IMR-90 (cell line): Measurements from ENCODE around the gene PRSS3. TPM values are rescaled to one million over a fixed set of nuclear protein-coding genes. Genes with fewer than 3 reads are reported as not detected.

ENCODE experiments used
- ATAC-seq: fragments of 200-7000 bp; cut with Tn5 transposase; 2 replicates; pipeline ENCODE4 v1.9.1; 2020; ENCODE audit warnings: low read depth, mild to moderate bottlenecking, moderate library complexity
- BruUV-seq: library from RNA; stranded (reverse); fragments of 400-500 nt; replicated peaks from 2 replicates; lab custom pipeline; 2021; lab: Mats Ljungman, UMichigan
- CTCF ChIA-PET: fragments of 300-600 bp; formaldehyde crosslinking; extraction: SDS; loops from one replicate; lab custom pipeline; 2021; ENCODE audit warnings: antibody characterized with exemption; lab: Yijun Ruan, JAX
- POLR2A ChIA-PET: fragments of 300-600 bp; sonication (Branson Sonifier 250); formaldehyde crosslinking; loops from one replicate; lab custom pipeline; 2022; ENCODE audit warnings: antibody characterized with exemption; ENCODE audit not compliant: unreplicated experiment; lab: Charles Lee
- DNase-seq: peaks from one replicate; pipeline ENCODE4 v3.0.0; 2013
- H2AFZ ChIP-seq: replicated peaks from 2 replicates; pipeline ENCODE3; 2013; ENCODE audit warnings: low read length, mild to moderate bottlenecking; ENCODE audit not compliant: poor library complexity
- H2AK5ac ChIP-seq: 2 replicates; pipeline ENCODE4 v1.6.1; 2013; ENCODE audit warnings: low read depth, low read length, inconsistent platforms
- H2AK9ac ChIP-seq: replicated peaks from 2 replicates; pipeline ENCODE3; 2013; ENCODE audit warnings: mild to moderate bottlenecking, low read depth, low read length, moderate library complexity; ENCODE audit not compliant: poor library complexity
- H2BK120ac ChIP-seq: 2 replicates; pipeline ENCODE4 v1.6.1; 2013; ENCODE audit warnings: low read depth, low read length, inconsistent platforms
- H2BK15ac ChIP-seq: 3 replicates; pipeline ENCODE4 v1.6.1; 2013; ENCODE audit warnings: low read depth, low read length, inconsistent platforms
- H2BK20ac ChIP-seq: 2 replicates; pipeline ENCODE4 v1.6.1; 2013; ENCODE audit warnings: low read depth, mild to moderate bottlenecking, inconsistent platforms, low read length, moderate library complexity
- H2BK5ac ChIP-seq: 2 replicates; pipeline ENCODE4 v1.6.1; 2013; ENCODE audit warnings: mild to moderate bottlenecking, low read depth, low read length, inconsistent platforms; ENCODE audit not compliant: poor library complexity, severe bottlenecking
- H3K14ac ChIP-seq: replicated peaks from 2 replicates; pipeline ENCODE4 v1.6.1; 2013; ENCODE audit warnings: low read depth, low read length, inconsistent platforms
- H3K18ac ChIP-seq: 2 replicates; pipeline ENCODE4 v1.6.1; 2013; ENCODE audit warnings: low read depth, low read length, control low read depth
- H3K23ac ChIP-seq: 2 replicates; pipeline ENCODE4 v1.6.1; 2013; ENCODE audit warnings: low read depth, low read length, inconsistent platforms
- H3K27ac ChIP-seq: 2 replicates; pipeline ENCODE4 v1.5.1; 2013; ENCODE audit warnings: mild to moderate bottlenecking, control low read depth, low read length; ENCODE audit not compliant: insufficient read depth
- H3K27me3 ChIP-seq: 2 replicates; pipeline ENCODE4 v1.6.1; 2013; ENCODE audit warnings: low read length; ENCODE audit not compliant: control insufficient read depth, insufficient read depth
- H3K36me3 ChIP-seq: 2 replicates; pipeline ENCODE4 v1.6.1; 2013; ENCODE audit warnings: low read length, mixed read lengths; ENCODE audit not compliant: control insufficient read depth, insufficient read depth
- H3K4ac ChIP-seq: 2 replicates; pipeline ENCODE4 v1.6.1; 2013; ENCODE audit warnings: low read depth, low read length, inconsistent platforms
- H3K4me1 ChIP-seq: 2 replicates; pipeline ENCODE4 v1.6.1; 2013; ENCODE audit warnings: low read length, mixed read lengths; ENCODE audit not compliant: control insufficient read depth, insufficient read depth
- H3K4me2 ChIP-seq: 2 replicates; pipeline ENCODE4 v1.6.1; 2013; ENCODE audit warnings: low read depth, mild to moderate bottlenecking, control low read depth, low read length, moderate library complexity
- H3K4me3 ChIP-seq: 2 replicates; pipeline ENCODE4 v1.5.1; 2013; ENCODE audit warnings: low read depth, mild to moderate bottlenecking, control low read depth, low read length, moderate library complexity; ENCODE audit not compliant: insufficient read depth
- H3K56ac ChIP-seq: 2 replicates; pipeline ENCODE4 v1.6.1; 2013; ENCODE audit warnings: low read length, inconsistent platforms; ENCODE audit not compliant: insufficient read depth; ENCODE audit errors: extremely low read depth
- H3K79me1 ChIP-seq, 2 experiments: 2 replicates each; pipeline ENCODE4 v1.6.1; 2013; ENCODE audit warnings: low read length in 2 of 2, inconsistent platforms in 1 of 2, low read depth in 1 of 2
- H3K9ac ChIP-seq: 2 replicates; pipeline ENCODE4 v1.6.1; 2013; ENCODE audit warnings: low read depth, low read length, control low read depth
- H3K9me1 ChIP-seq: 2 replicates; pipeline ENCODE4 v1.6.1; 2013; ENCODE audit warnings: low read length, inconsistent platforms; ENCODE audit not compliant: insufficient read depth
- H3K9me3 ChIP-seq: 2 replicates; pipeline ENCODE4 v1.6.1; 2013; ENCODE audit warnings: low read length; ENCODE audit not compliant: control insufficient read depth, insufficient read depth
- H4K20me1 ChIP-seq: 2 replicates; pipeline ENCODE4 v1.6.1; 2013; ENCODE audit warnings: low read length, inconsistent platforms; ENCODE audit not compliant: insufficient read depth
- H4K5ac ChIP-seq: 2 replicates; pipeline ENCODE4 v1.6.1; 2013; ENCODE audit warnings: mild to moderate bottlenecking, low read depth, low read length, control low read depth
- H4K8ac ChIP-seq, 2 experiments: 2 replicates each; pipeline ENCODE4 v1.6.1; 2013; ENCODE audit warnings: low read depth in 2 of 2, low read length in 2 of 2, control low read depth in 1 of 2, inconsistent platforms in 1 of 2
- H4K91ac ChIP-seq: 2 replicates; pipeline ENCODE4 v1.6.1; 2013; ENCODE audit warnings: low read depth, low read length, inconsistent platforms; ENCODE audit not compliant: insufficient read depth
- BHLHE40 ChIP-seq: fragments of 150-350 bp; IDR thresholded peaks from 2 replicates; pipeline ENCODE4 v1.6.1; 2016; ENCODE audit warnings: mild to moderate bottlenecking, low read depth, low read length
- CEBPB ChIP-seq: IDR thresholded peaks from 2 replicates; pipeline ENCODE4 v1.6.1; 2012; ENCODE audit warnings: low read depth, low read length, improper control_type of control experiment
- CHD1 ChIP-seq: IDR thresholded peaks from 2 replicates; pipeline ENCODE4 v1.6.1; 2012; ENCODE audit warnings: low read depth, low read length, improper control_type of control experiment
- FOS ChIP-seq: fragments of 150-350 bp; IDR thresholded peaks from 2 replicates; pipeline ENCODE4 v1.6.1; 2016; ENCODE audit warnings: low read depth, low read length
- MAFK ChIP-seq: IDR thresholded peaks from 2 replicates; pipeline ENCODE4 v1.6.1; 2012; ENCODE audit warnings: low read depth, low read length, improper control_type of control experiment
- MAZ ChIP-seq: IDR thresholded peaks from 2 replicates; pipeline ENCODE4 v1.6.1; 2012; ENCODE audit warnings: low read depth, mild to moderate bottlenecking, low read length, improper control_type of control experiment, moderate library complexity, borderline replicate concordance
- MXI1 ChIP-seq: IDR thresholded peaks from 2 replicates; pipeline ENCODE4 v1.6.1; 2012; ENCODE audit warnings: low read depth, mild to moderate bottlenecking, low read length, moderate library complexity, borderline replicate concordance
- NFE2L2 ChIP-seq: fragments of 150-350 bp; IDR thresholded peaks from 2 replicates; pipeline ENCODE4 v1.6.1; 2016; ENCODE audit warnings: low read depth, mild to moderate bottlenecking, low read length
- POLR2A ChIP-seq: IDR thresholded peaks from 2 replicates; pipeline ENCODE4 v1.6.1; 2012; ENCODE audit warnings: mild to moderate bottlenecking, low read depth, low read length
- RAD21 ChIP-seq: IDR thresholded peaks from 2 replicates; pipeline ENCODE4 v1.6.1; 2012; ENCODE audit warnings: low read length, improper control_type of control experiment
- RCOR1 ChIP-seq: IDR thresholded peaks from 2 replicates; pipeline ENCODE4 v1.6.1; 2012; ENCODE audit warnings: mild to moderate bottlenecking, low read length, improper control_type of control experiment; ENCODE audit not compliant: insufficient replicate concordance
- RFX5 ChIP-seq: IDR thresholded peaks from 2 replicates; pipeline ENCODE4 v1.8.0; 2012; ENCODE audit warnings: low read depth, mild to moderate bottlenecking, low read length, moderate library complexity
- SMC3 ChIP-seq: fragments of 150-350 bp; IDR thresholded peaks from 2 replicates; pipeline ENCODE4 v1.6.1; 2016; ENCODE audit warnings: low read depth, mild to moderate bottlenecking, antibody characterized with exemption, low read length, moderate library complexity
- dilution Hi-C: fragments of 300-500 bp; cut with HindIII; formaldehyde crosslinking; loops from one replicate; pipeline ENCODE4 v1.14.3; 2018; ENCODE audit warnings: low sequenced_read_pairs; ENCODE audit not compliant: unreplicated experiment
- in situ Hi-C: fragments of 300-500 bp; cut with MboI; formaldehyde crosslinking; loops from 3 replicates; pipeline ENCODE4 v1.14.3; 2019; ENCODE audit warnings: low sequenced_read_pairs, inconsistent platforms, mixed read lengths
- intact Hi-C: fragments of 100-400 bp; cut with micrococcal nuclease; formaldehyde crosslinking; loops from 2 replicates; pipeline ENCODE4 v1.10.0; 2022
- polyA plus RNA-seq, 3 experiments: library from polyadenylated mRNA; depleted of rRNA; stranded (reverse); fragments of >200 nt; gene quantifications; 2 replicates each; pipeline ENCODE4 v1.2.3, GENCODE V29; 2012; ENCODE audit warnings: low replicate concordance in 1 of 3
- total RNA-seq: library from RNA; depleted of rRNA; stranded (reverse); fragments of >200 nt; gene quantifications from 2 replicates; pipeline ENCODE4 v1.2.3, GENCODE V29; 2012
- TF ChIP-seq, protein P1 (sequence below): fragments of 150-350 bp; IDR thresholded peaks from 2 replicates; pipeline ENCODE4 v1.6.1; 2016; ENCODE audit warnings: low read depth, mild to moderate bottlenecking, low read length, moderate library complexity, borderline replicate concordance
- TF ChIP-seq, protein P2 (sequence below): conservative IDR thresholded peaks from 2 replicates; pipeline ENCODE4 v1.5.1; 2012; ENCODE audit warnings: mild to moderate bottlenecking, low read depth, low read length, improper control_type of control experiment
- TF ChIP-seq, protein P3 (sequence below): fragments of 150-350 bp; IDR thresholded peaks from 2 replicates; pipeline ENCODE4 v1.6.1; 2017; ENCODE audit warnings: mild to moderate bottlenecking, antibody characterized with exemption, low read length, low read depth

Gene PRSS3
- total and polyA plus RNA-seq, 2 of the 4 experiments (the other 2 are of a cell fraction), result 7.0 to 26.9 TPM

DNA sequence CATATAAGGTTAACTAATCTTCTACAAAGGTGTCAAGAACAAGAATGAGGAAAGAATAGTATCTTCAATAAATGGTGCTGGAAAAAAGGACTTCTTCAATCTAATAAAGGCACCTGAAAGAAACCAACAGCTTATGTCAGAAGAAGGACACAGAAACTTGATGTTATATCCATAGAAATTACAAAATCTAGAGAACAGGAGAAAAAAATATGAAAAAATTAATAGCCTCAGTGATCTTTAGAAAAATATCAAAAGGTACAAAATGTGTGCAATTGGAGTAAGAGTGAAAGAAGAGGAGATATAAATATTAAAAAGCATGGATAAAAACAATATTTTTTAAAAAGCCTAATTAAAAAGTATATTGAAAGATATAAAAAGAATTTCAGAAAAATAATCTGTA lies 18.8 kb upstream of the PRSS3 start:
- Histone ChIP-seq H3K9me1 (no peaks in the 10 kb centered on the region), H2AFZ (no peak overlapping the region), H2BK20ac (no peak overlapping the region), H2BK120ac (no peak overlapping the region), H3K79me1 (no peaks in the 10 kb centered on the region), H4K91ac (no peak overlapping the region), H3K27me3 (no peaks in the 10 kb centered on the region), H3K4me1 (no peaks in the 10 kb centered on the region), H3K56ac (no peak overlapping the region), H3K9me3 (no peaks in the 10 kb centered on the region), H2BK5ac (no peak overlapping the region), H4K5ac (no peak overlapping the region), H3K27ac (no peak overlapping the region), H2AK5ac (no peak overlapping the region), H2BK15ac (no peak overlapping the region), H3K4me2 (no peak overlapping the region), H3K9ac (no peak overlapping the region), H2AK9ac (no peak overlapping the region), H4K8ac (no peak overlapping the region), H3K4ac (no peak overlapping the region), H3K36me3 (no peaks in the 10 kb centered on the region), H3K14ac (no peak overlapping the region), H3K23ac (no peak overlapping the region), H4K20me1 (no peaks in the 10 kb centered on the region), H3K4me3 (no peak overlapping the region), H3K18ac (no peak overlapping the region)
- CTCF ChIA-PET, result no interaction called here
- DNase-seq (no peak), ATAC-seq (no peak)
- intact Hi-C loops, result no loop called here
- no TSS peak for BruUV-seq
- TF ChIP-seq, protein P1, sequence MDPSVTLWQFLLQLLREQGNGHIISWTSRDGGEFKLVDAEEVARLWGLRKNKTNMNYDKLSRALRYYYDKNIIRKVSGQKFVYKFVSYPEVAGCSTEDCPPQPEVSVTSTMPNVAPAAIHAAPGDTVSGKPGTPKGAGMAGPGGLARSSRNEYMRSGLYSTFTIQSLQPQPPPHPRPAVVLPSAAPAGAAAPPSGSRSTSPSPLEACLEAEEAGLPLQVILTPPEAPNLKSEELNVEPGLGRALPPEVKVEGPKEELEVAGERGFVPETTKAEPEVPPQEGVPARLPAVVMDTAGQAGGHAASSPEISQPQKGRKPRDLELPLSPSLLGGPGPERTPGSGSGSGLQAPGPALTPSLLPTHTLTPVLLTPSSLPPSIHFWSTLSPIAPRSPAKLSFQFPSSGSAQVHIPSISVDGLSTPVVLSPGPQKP, result no peak
- TF ChIP-seq, protein P2, sequence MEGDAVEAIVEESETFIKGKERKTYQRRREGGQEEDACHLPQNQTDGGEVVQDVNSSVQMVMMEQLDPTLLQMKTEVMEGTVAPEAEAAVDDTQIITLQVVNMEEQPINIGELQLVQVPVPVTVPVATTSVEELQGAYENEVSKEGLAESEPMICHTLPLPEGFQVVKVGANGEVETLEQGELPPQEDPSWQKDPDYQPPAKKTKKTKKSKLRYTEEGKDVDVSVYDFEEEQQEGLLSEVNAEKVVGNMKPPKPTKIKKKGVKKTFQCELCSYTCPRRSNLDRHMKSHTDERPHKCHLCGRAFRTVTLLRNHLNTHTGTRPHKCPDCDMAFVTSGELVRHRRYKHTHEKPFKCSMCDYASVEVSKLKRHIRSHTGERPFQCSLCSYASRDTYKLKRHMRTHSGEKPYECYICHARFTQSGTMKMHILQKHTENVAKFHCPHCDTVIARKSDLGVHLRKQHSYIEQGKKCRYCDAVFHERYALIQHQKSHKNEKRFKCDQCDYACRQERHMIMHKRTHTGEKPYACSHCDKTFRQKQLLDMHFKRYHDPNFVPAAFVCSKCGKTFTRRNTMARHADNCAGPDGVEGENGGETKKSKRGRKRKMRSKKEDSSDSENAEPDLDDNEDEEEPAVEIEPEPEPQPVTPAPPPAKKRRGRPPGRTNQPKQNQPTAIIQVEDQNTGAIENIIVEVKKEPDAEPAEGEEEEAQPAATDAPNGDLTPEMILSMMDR, result no peak
- no peak for TF ChIP-seq RCOR1
- TF ChIP-seq RFX5, result no peak
- TF ChIP-seq SMC3, result no peak
- no peak for TF ChIP-seq NFE2L2
- no peak for TF ChIP-seq CEBPB
- TF ChIP-seq MAZ, result no peak
- TF ChIP-seq, protein P3, sequence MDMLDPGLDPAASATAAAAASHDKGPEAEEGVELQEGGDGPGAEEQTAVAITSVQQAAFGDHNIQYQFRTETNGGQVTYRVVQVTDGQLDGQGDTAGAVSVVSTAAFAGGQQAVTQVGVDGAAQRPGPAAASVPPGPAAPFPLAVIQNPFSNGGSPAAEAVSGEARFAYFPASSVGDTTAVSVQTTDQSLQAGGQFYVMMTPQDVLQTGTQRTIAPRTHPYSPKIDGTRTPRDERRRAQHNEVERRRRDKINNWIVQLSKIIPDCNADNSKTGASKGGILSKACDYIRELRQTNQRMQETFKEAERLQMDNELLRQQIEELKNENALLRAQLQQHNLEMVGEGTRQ, result no peak
- no peak for TF ChIP-seq MXI1
- no peak for TF ChIP-seq CHD1
- no peak for TF ChIP-seq FOS
- TF ChIP-seq RAD21, result no peak
- TF ChIP-seq POLR2A, result no peak
- no peak for TF ChIP-seq BHLHE40
- TF ChIP-seq MAFK, result no peak
- in situ Hi-C loops, result no loop called here
- dilution Hi-C loops, result no loop called here
- POLR2A ChIA-PET, result no interaction called here
